ENCODE results near the gene XXYLT1. TPM values are rescaled to one million over a fixed set of nuclear protein-coding genes. Genes with fewer than 3 reads are reported as not detected.

XXYLT1 gene
- total and polyA plus RNA-seq, 2 of the 8 experiments (the other 6 are each of a cell fraction or from before 2014, with no cell fraction given) = 18.9 to 23.8 TPM

GRCh38 chr3:195248281-195248680 is 22.7 kb downstream of the XXYLT1 start:
- Histone ChIP-seq H3K79me1 (ENCODE audit: low read depth, low read length) (peaks cover 21% of the 10 kb centered on the region), H3K23ac (ENCODE audit: insufficient read length) (no peak overlapping the region), H3K27ac (ENCODE audit: low read depth, low read length) (no peak overlapping the region), H3K9me3 (ENCODE audit: insufficient read depth in 2 of 2, low read depth in 1 of 2, low read length in 1 of 2) (no peaks in the 10 kb centered on the region; a peak in 1 of 4 replicates), H4K20me1 (replicated peaks in 1 of 2; ENCODE audit: control insufficient read depth in 1 of 2, insufficient read depth in 2 of 2, low read length in 2 of 2) (peaks cover 4 to 16% of the 10 kb centered on the region in 2 experiments), H3K4me3 (ENCODE audit: extremely low read depth in 1 of 4, insufficient read depth in 2 of 4, low read depth in 3 of 4, low read length in 4 of 4) (no peak overlapping the region), H2BK15ac (ENCODE audit: low read length) (no peak overlapping the region), H4K5ac (ENCODE audit: insufficient read length, low read depth, low read length) (no peak overlapping the region), H2AFZ (ENCODE audit: low read length) (no peak overlapping the region), H3K18ac (ENCODE audit: extremely low read depth, low read length) (no peak overlapping the region), H3K23me2 (ENCODE audit: low read depth, low read length) (peaks cover 3% of the 10 kb centered on the region; the same call in 1 of the 2 replicates), H4K91ac (replicated peaks; ENCODE audit: insufficient read length, low read length) (no peak overlapping the region), H4K8ac (ENCODE audit: extremely low read depth, insufficient read depth, low read length) (no peak overlapping the region), H3K4me2 (ENCODE audit: insufficient read depth in 1 of 2, low read depth in 2 of 2, low read length in 2 of 2) (no peak overlapping the region), H3K4me1 (replicated peaks in 1 of 4; ENCODE audit: control insufficient read depth in 3 of 4, insufficient read depth in 4 of 4, low read length in 3 of 4) (peaks cover 0 to 15% (median 9%) of the 10 kb centered on the region in 4 experiments; a peak in 6 of 7 replicates), H2BK12ac (ENCODE audit: low read depth, low read length) (no peak overlapping the region), H2AK5ac (ENCODE audit: low read depth, low read length) (no peak overlapping the region), H3K9ac (replicated peaks in 1 of 4; ENCODE audit: extremely low read depth in 1 of 4, low read depth in 3 of 4, low read length in 3 of 4) (no peak overlapping the region), H2BK120ac (replicated peaks; ENCODE audit: low read depth, low read length) (no peak overlapping the region), H3K14ac (ENCODE audit: insufficient read length) (no peak overlapping the region), H3K27me3 (replicated peaks in 1 of 4; ENCODE audit: control insufficient read depth in 3 of 4, extremely low read depth in 1 of 4, insufficient read depth in 3 of 4, low read length in 3 of 4) (no peaks in the 10 kb centered on the region), H2BK20ac (ENCODE audit: low read length) (no peak overlapping the region), H3K56ac (replicated peaks; ENCODE audit: insufficient read length, low read depth, low read length) (no peak overlapping the region), H3K4ac (replicated peaks; ENCODE audit: insufficient read length, low read depth, low read length) (no peak overlapping the region), H3K79me2 (ENCODE audit: control insufficient read depth in 1 of 2, insufficient read depth in 2 of 2, low read length in 2 of 2) (peaks cover 0 to 81% of the 10 kb centered on the region in 2 experiments; a peak in 3 of 4 replicates), H3K36me3 (ENCODE audit: control insufficient read depth in 2 of 4, insufficient read depth in 4 of 4, low read length in 3 of 4) (no peaks in the 10 kb centered on the region), H2BK5ac (ENCODE audit: low read depth, low read length) (no peak overlapping the region)
- WGBS, 2 experiments (ENCODE audit: extremely low coverage in 1 of 2, insufficient coverage in 1 of 2, insufficient read length in 1 of 2, insufficient replicate concordance in 2 of 2, low coverage in 1 of 2, low lambda C conversion rate in 2 of 2, missing lambda C conversion rate in 1 of 2) = 92% methylated on average over 6 of the region's 8 CpGs; no CpG with 5 or more reads in 1 of the 2 experiments
- ChIA-PET CTCF (ENCODE audit: partially characterized antibody) (interaction anchor here (0.7 to 1.6 kb wide), 6 partner anchors 21 to 357 kb away, joined by 3 to 5 read pairs (median 3); no protein-coding TSS in a partner anchor), POLR2A (ENCODE audit: partially characterized antibody) (interaction anchor here (0.7 kb wide), 1 partner anchor 24 kb away, joined by 3 read pairs; no protein-coding TSS in a partner anchor)
- no peak for DNase-seq (ENCODE audit: low read depth in 1 of 2, low spot score in 2 of 2)
- no peak for FAIRE-seq
- TF ChIP-seq KDM1A (IDR thresholded peaks at IDR 0.05; ENCODE audit: borderline replicate concordance, low read length) (no peak), RAD21 (IDR thresholded peaks at IDR 0.05 in 1 of 2, conservative IDR thresholded peaks at IDR 0.05 in 1 of 2; ENCODE audit: low read depth in 2 of 2, low read length in 2 of 2) (no peak), SP2 (IDR thresholded peaks at IDR 0.05; ENCODE audit: low read length) (no peak), NANOG (IDR thresholded peaks at IDR 0.05; ENCODE audit: insufficient read depth, low read depth, low read length, poor library complexity, severe bottlenecking) (no peak), SRF (IDR thresholded peaks at IDR 0.05; ENCODE audit: low read depth, low read length) (no peak), ATF2 (IDR thresholded peaks at IDR 0.05; ENCODE audit: low read length) (no peak), MAFK (IDR thresholded peaks at IDR 0.05; ENCODE audit: low read depth, low read length) (no peak), SIRT6 (IDR thresholded peaks at IDR 0.05; ENCODE audit: low read length) (no peak), PHF8 (conservative IDR thresholded peaks at IDR 0.05; ENCODE audit: low read depth, low read length) (no peak)
- TF ChIP-seq, protein P1, sequence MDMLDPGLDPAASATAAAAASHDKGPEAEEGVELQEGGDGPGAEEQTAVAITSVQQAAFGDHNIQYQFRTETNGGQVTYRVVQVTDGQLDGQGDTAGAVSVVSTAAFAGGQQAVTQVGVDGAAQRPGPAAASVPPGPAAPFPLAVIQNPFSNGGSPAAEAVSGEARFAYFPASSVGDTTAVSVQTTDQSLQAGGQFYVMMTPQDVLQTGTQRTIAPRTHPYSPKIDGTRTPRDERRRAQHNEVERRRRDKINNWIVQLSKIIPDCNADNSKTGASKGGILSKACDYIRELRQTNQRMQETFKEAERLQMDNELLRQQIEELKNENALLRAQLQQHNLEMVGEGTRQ (IDR thresholded peaks at IDR 0.05; ENCODE audit: low read length) = no peak
